Measurements from ENCODE around the gene OXER1. TPM values are rescaled to one million over a fixed set of nuclear protein-coding genes. Genes with fewer than 3 reads are reported as not detected.

OXER1 gene
- total RNA-seq, 1 donor from 2014 or later = 3.7 TPM

Other genes with a start within 250 kb of the OXER1 start
- 39.2 TPM for gene MTA3, start 195.5 kb downstream of the OXER1 start, total RNA-seq
- 20.9 TPM for gene HAAO, start 28.4 kb upstream of the OXER1 start, total RNA-seq